Measurements from ENCODE around the gene RABL6.
A peak's percentile ranks its signal among the peaks of the same experiment; 100 is the strongest.
"Not testable (repeated sequence)": the region's sequence is repeated elsewhere in the genome, so short reads cannot be mapped to it uniquely, and the experiment has no call there.

Gene RABL6

GRCh38 chr9:136861874-136862457, 54.2 kb downstream of the RABL6 start:
- H3K4me1 ChIP-seq (ENCODE audit: insufficient read depth, insufficient read length): peaks cover 26% of the 10 kb centered on the region
- no peak for DNase-seq (ENCODE audit: low read depth, low spot score)
- peaks cover 80% of the 10 kb centered on the region for H3K36me3 ChIP-seq (ENCODE audit: insufficient read depth, insufficient read length, low read length)
- TF ChIP-seq YY1 (IDR thresholded peaks at IDR 0.05; ENCODE audit: insufficient read depth, insufficient read length): no peak
- no peak for TF ChIP-seq ZNF274 (IDR thresholded peaks at IDR 0.05; ENCODE audit: low read depth, low read length)
- TF ChIP-seq SUZ12 (IDR thresholded peaks at IDR 0.05; ENCODE audit: extremely low read depth, insufficient read depth, insufficient read length): no peak
- no peaks in the 10 kb centered on the region for H3K27me3 ChIP-seq (ENCODE audit: insufficient read depth, insufficient read length)
- H3K9me3 ChIP-seq (ENCODE audit: insufficient read depth, low read length): 0 out of 2 replicates have a peak, but pooled peaks cover 1% of the 10 kb centered on the region
- no peak overlapping the region for H3K9ac ChIP-seq (ENCODE audit: insufficient read length, low read depth)
- H3K4me3 ChIP-seq (ENCODE audit: insufficient read length, low read depth): no peak overlapping the region

GRCh38 chr9:136862849-136863622, 55.3 kb downstream of the RABL6 start:
- H3K9ac ChIP-seq (ENCODE audit: insufficient read length, low read depth): no peak overlapping the region
- no peaks in the 10 kb centered on the region for H3K27me3 ChIP-seq (ENCODE audit: insufficient read depth, insufficient read length)
- H3K4me1 ChIP-seq (ENCODE audit: insufficient read depth, insufficient read length): peaks cover 15% of the 10 kb centered on the region
- H3K4me3 ChIP-seq (ENCODE audit: insufficient read length, low read depth): no peak overlapping the region
- peaks cover 69% of the 10 kb centered on the region for H3K36me3 ChIP-seq (ENCODE audit: insufficient read depth, insufficient read length, low read length)
- peaks cover 12% of the 10 kb centered on the region; the same call in 1 of the 2 replicates for H3K9me3 ChIP-seq (ENCODE audit: insufficient read depth, low read length)
- DNase-seq (ENCODE audit: low read depth, low spot score): no peak
- TF ChIP-seq SUZ12 (IDR thresholded peaks at IDR 0.05; ENCODE audit: extremely low read depth, insufficient read depth, insufficient read length) (no peak), ZNF274 (IDR thresholded peaks at IDR 0.05; ENCODE audit: low read depth, low read length) (no peak)

GRCh38 chr9:136863623-136864273, 56.0 kb downstream of the RABL6 start:
- DNase-seq (ENCODE audit: low read depth, low spot score): no peak
- H3K4me3 ChIP-seq (ENCODE audit: insufficient read length, low read depth): no peak overlapping the region
- H3K9me3 ChIP-seq (ENCODE audit: insufficient read depth, low read length): peaks cover 18% of the 10 kb centered on the region; the same call in 1 of the 2 replicates
- H3K27me3 ChIP-seq (ENCODE audit: insufficient read depth, insufficient read length): no peaks in the 10 kb centered on the region
- H3K36me3 ChIP-seq (ENCODE audit: insufficient read depth, insufficient read length, low read length): peaks cover 62% of the 10 kb centered on the region
- peaks cover 14% of the 10 kb centered on the region for H3K4me1 ChIP-seq (ENCODE audit: insufficient read depth, insufficient read length)
- TF ChIP-seq YY1 (IDR thresholded peaks at IDR 0.05; ENCODE audit: insufficient read depth, insufficient read length) (no peak), SUZ12 (IDR thresholded peaks at IDR 0.05; ENCODE audit: extremely low read depth, insufficient read depth, insufficient read length) (no peak), ZNF274 (IDR thresholded peaks at IDR 0.05; ENCODE audit: low read depth, low read length) (no peak)
- no peak overlapping the region for H3K9ac ChIP-seq (ENCODE audit: insufficient read length, low read depth)

GRCh38 chr9:136865041-136865767, 57.5 kb downstream of the RABL6 start:
- DNase-seq (ENCODE audit: low read depth, low spot score): no peak

GRCh38 chr9:136865768-136866103, 58.0 kb downstream of the RABL6 start:
- TF ChIP-seq YY1 (IDR thresholded peaks at IDR 0.05; ENCODE audit: insufficient read depth, insufficient read length): no peak
- Histone ChIP-seq H3K9me3 (ENCODE audit: insufficient read depth, low read length) (peaks cover 32% of the 10 kb centered on the region), H3K36me3 (ENCODE audit: insufficient read depth, insufficient read length, low read length) (peaks cover 44% of the 10 kb centered on the region), H3K9ac (ENCODE audit: insufficient read length, low read depth) (peak overlapping the region; percentile 89), H3K4me3 (ENCODE audit: insufficient read length, low read depth) (peak overlapping the region; percentile 72), H3K4me1 (ENCODE audit: insufficient read depth, insufficient read length) (peaks cover 12% of the 10 kb centered on the region), H3K27me3 (ENCODE audit: insufficient read depth, insufficient read length) (no peaks in the 10 kb centered on the region)
- DNase-seq (ENCODE audit: low read depth, low spot score): no peak

More at GRCh38 chr9:136865041-136865767, 57.5 kb downstream of the RABL6 start:
- Histone ChIP-seq H3K27me3 (ENCODE audit: insufficient read depth, insufficient read length) (no peaks in the 10 kb centered on the region), H3K9ac (ENCODE audit: insufficient read length, low read depth) (peak overlapping the region; percentile 63), H3K9me3 (ENCODE audit: insufficient read depth, low read length) (peaks cover 27% of the 10 kb centered on the region; the same call in 1 of the 2 replicates), H3K4me1 (ENCODE audit: insufficient read depth, insufficient read length) (peaks cover 12% of the 10 kb centered on the region), H3K4me3 (ENCODE audit: insufficient read length, low read depth) (peak overlapping the region; percentile 72), H3K36me3 (ENCODE audit: insufficient read depth, insufficient read length, low read length) (peaks cover 49% of the 10 kb centered on the region)
- no peak for TF ChIP-seq YY1 (IDR thresholded peaks at IDR 0.05; ENCODE audit: insufficient read depth, insufficient read length)
- no peak for TF ChIP-seq SUZ12 (IDR thresholded peaks at IDR 0.05; ENCODE audit: extremely low read depth, insufficient read depth, insufficient read length)
- no peak for TF ChIP-seq ZNF274 (IDR thresholded peaks at IDR 0.05; ENCODE audit: low read depth, low read length)

GRCh38 chr9:136866898-136867421, 59.2 kb downstream of the RABL6 start:
- Histone ChIP-seq H3K9me3 (ENCODE audit: insufficient read depth, low read length) (peaks cover 44% of the 10 kb centered on the region), H3K36me3 (ENCODE audit: insufficient read depth, insufficient read length, low read length) (peaks cover 31% of the 10 kb centered on the region), H3K9ac (ENCODE audit: insufficient read length, low read depth) (peak overlapping the region; percentile 64), H3K4me3 (ENCODE audit: insufficient read length, low read depth) (peak overlapping the region; percentile 72)
- not testable (repeated sequence) for DNase-seq (ENCODE audit: low read depth, low spot score); H3K4me1 ChIP-seq (ENCODE audit: insufficient read depth, insufficient read length); H3K27me3 ChIP-seq (ENCODE audit: insufficient read depth, insufficient read length)

GRCh38 chr9:136867480-136867879, 59.7 kb downstream of the RABL6 start:
- Histone ChIP-seq H3K36me3 (ENCODE audit: insufficient read depth, insufficient read length, low read length) (peaks cover 26% of the 10 kb centered on the region), H3K4me3 (ENCODE audit: insufficient read length, low read depth) (no peak overlapping the region), H3K9ac (ENCODE audit: insufficient read length, low read depth) (no peak overlapping the region), H3K9me3 (ENCODE audit: insufficient read depth, low read length) (peaks cover 49% of the 10 kb centered on the region), H3K27me3 (ENCODE audit: insufficient read depth, insufficient read length) (no peaks in the 10 kb centered on the region), H3K4me1 (ENCODE audit: insufficient read depth, insufficient read length) (peaks cover 5% of the 10 kb centered on the region)
- TF ChIP-seq YY1 (IDR thresholded peaks at IDR 0.05; ENCODE audit: insufficient read depth, insufficient read length): no peak
- no peak for TF ChIP-seq ZNF274 (IDR thresholded peaks at IDR 0.05; ENCODE audit: low read depth, low read length)
- TF ChIP-seq SUZ12 (IDR thresholded peaks at IDR 0.05; ENCODE audit: extremely low read depth, insufficient read depth, insufficient read length): no peak
- DNase-seq (ENCODE audit: low read depth, low spot score): no peak
